SW 1271 (cell line): Measurements from ENCODE around the gene C1orf53.

Experiments used
- DNase-seq, 2 experiments: peaks; one replicate each; lab custom pipeline; 2025; lab: John Stamatoyannopoulos, UW

C1orf53 gene

DNA sequence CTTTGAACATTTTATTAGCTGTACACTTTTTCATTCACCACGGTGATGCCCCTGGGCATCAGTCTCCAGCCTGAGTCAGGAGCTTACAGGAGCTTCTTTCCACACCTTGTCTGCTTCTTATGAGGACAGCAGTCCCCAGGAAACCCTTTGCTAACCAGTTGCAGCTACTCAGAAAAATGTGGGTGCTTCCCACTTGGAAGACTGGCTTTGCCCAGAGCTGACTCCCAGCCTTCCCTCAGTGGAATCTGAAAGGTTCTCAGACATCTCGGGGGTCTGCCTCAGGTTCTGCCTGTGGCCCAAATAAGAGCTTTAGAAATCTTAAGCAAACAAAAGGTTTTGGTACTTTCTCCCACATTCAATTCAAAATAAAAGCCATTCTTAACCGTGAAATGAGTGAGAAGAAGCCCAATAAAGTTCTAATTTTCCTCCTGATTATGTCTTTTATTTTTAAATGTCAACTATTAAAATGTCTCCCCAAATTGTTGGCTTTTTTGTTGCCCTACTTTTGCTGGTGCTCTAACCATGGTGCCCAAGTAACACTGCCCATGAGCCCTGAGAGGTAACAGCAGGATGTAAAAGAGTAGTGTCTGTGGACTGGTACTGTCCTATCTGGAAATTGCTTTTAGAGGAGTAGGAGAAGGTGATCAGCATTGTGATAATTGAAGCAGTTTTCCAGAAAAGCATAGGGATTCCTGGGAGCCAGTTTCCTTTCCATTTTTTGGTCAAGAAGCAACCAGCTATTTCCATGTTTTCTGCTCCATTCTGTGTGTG, 5.6 kb downstream of the C1orf53 start:
- no peak for DNase-seq

DNA sequence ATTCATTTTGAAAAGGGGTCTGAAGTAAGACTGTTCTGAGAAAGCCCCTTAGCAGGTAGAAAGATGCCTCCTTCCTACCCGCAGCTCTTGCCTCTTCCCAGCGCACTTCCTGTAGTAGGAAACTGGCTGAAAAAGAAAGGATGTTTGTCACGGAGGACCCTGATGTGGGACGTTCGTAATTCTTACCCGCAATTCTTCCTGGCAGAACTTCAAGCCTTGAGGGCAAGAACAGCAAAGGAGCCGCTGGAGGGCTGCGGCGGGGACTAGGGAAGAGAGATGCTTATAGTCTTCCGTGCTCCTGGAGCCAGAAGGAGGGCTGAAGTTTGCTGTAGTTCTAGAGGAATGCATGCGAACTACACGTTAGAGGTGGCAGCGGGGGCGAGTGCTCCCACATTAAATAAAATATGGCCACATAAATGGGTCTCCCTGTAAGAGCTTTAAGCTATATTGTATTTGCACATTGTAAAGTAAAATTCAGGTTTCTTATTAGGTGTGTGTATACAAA, 6.3 kb downstream of the C1orf53 start:
- no peak for DNase-seq

DNA sequence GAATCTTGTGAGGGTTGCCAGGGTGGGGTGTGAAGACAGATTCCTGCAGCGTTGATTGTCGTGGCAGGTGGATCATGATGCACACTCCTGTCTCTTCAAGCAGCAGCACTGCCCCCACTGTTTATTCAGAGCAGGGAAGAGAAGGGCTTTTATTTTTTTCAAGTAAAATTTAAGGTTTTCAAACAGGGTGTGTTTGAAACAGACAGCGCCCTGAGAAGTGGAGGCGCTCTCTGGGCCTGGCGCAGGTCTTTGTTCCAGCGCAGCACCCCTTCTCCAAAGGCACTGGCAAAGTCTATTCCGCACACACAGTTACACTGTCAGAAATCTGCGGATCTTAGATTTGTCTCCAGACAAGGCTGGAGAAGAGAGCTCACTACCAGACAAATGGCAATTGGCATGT, 7.0 kb downstream of the C1orf53 start:
- no peak for DNase-seq

DNA sequence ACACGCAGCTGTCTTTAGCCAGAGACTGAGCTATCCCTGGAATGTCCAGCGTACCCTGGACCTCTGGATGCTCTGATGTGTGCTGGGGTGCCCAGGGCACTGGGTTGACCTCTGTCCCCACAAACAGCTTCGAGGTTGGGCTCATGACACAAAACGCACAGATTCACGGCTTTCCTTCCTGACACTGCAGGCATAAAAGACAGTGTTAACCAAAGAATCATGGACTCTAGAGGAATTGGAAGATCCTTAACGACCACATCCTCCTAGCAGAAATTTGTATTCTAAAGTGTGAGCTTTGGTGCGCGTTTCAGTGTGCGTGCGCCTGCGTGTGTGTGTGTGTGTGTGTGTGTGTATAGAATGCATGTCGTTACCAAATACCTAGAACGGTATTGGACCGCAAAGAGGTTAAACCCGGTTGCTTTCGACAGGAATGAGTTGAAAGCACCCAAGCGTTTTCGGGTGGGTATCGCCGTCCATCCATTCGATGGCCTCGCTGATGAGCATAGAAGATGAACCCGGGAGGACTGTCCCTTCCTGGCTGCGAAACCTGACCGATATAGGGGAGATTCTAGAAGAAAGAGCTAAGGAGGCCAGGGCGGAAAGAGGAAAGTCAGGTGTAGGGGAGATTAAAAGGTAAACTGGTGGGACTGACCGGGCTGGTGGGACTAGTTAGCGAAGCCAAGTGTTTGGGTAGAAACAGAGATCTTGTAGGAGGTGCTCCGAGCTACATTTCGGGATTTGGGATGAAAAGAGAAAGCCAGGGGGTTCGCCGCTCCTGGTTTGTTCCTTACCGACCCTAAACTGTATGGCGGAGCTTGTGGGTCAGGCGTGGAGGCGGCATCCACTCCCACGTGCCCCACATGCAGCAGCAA, 7.9 kb downstream of the C1orf53 start:
- no peak for DNase-seq

DNA sequence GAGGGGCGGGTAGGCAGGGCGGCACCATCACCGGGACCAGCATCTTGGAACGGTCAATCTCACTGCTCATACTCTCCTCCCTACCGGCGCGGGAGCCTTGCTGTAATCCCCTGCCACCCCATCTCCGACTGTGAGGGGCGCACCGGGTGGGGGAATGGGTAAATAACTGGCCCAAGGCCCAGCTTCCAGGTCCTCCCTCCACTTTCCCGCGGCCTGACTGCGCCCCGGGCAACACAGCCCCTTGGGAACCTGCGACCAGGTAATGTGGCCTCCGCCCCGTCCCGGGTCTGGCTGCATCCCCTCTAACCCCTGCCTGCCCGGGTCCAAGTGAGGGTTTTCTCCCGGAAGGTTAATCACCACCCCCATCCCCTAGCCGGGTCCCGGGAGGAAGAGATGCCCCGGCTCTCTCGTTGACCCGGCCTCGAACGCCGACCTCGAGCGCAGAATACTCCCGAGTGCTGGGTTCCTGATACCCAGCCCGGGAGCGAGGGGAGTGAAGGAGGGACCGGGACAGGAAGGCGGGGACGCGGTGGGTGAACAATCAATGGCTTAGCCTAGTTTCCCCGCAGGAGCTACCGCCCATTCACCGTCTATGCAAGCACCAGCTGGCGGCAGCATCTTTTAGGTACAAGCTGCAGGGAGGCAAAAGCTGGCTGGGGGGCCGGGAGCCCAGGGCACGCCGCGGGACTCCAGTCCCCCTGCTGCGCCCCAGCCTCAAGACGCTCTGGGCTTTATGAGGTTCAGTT, 8.9 kb downstream of the C1orf53 start:
- no peak for DNase-seq

DNA sequence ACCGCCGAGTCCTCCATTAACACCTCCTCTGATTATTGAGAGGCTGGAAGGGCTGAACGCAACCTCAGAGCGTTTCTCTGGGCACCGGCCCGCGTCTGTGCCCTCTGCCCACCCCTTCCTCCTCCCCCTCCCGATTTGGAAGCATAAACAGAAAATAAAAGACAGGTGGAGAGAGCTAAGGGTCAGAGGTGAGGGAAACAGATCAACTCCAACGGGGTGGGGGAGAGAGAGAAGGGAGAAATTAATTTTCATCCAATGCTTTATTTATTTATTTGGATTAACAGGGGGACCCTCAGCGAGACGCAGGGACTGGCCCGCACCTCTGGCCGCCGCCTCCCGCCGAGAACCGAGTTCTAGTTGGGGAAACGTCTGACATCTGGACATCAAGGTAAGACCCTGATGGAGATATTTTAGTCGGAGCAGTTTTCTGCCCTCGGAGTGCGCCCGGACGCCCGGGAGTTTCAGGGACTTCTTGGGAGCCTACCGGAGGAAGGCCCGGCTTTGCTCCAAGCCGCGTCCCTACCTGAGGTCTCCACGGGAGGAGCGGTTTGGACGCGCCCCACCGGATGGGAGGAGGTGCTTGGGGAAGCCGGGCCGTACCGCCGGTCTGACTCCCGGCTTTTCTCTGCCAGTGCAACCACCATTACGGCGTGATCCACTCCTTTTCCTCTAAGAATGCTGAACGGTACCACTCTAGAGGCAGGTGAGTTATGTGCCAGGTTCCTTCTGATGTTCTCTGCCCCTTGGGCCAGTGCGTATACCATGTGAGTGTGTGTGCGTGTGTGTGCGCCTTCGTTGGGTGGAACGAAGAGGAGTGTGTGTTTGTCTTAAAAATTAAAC, 9.6 kb downstream of the C1orf53 start:
- DNase-seq: no peak

DNA sequence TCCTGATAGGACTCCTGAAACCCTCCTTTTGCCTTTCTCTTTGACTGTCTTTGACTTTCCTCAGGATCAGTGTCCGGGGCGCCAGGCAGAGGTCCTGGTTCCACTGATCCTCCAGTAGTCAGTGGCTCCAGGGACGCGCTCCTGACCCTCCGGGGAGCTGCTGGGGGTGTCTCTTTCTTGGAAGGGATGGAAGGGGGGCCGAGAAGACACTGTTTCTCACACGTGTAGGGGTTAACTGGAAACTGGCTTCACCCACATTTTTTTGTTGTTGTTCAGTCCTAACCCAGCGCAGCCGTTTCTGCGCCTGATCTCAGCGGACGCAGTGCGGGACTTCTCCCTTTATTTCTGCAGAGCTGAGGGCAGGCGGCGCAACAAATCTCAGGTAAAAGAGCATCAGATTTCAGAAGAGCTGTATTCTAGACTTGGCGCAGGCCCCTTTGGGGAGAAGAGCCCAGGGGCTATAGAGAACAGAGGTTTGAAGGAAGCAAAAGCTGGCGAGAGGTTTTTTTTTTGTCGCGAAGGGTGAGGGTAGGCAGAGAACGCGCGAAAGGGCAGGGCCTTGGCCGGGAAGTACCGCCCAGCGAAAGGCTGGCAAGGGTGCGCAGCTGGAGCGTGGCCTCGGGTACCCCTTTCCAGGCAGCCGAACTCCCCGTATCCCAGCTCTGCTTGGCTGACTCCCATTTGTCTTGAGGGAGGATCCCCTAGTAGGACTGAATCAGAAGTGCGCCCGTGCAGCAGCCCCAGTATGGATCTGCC, 10.5 kb downstream of the C1orf53 start:
- no peak for DNase-seq

DNA sequence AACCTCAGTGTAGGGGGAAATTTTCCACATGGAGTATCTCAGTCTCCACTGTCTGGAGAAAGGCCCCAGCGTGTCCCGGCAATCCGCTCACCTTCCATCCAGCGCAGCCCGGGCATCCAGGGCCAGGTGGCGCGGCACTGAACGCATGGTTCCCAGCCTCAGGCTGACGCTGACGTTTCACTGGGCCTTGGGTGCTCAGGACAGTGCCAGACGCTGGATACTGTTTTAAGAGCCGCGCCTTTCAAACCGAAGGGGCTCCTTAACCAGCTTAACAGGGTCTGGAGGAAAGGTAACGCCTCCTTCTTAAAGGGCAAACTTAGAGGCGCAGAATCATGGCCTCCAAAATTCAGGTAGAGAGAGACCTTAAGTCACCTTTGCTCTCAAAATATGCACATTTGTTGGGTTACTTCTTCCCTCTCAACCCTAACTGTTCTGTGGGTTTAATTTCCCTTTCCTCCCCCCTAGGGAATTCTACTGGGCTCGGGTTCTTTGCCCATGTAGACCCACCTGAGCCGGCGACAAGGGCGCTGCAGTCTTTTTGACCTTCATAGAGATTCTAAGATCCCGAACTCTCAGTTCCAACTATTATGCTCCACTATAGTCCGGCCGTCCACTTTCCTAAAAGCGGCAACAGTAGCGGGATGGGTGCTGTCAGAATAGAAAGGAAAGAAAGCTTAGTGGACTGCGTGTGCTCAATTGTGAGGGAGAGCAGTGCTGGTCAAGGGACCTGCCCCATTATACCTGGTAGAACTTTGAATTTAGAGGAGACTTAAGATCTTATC, 11.3 kb downstream of the C1orf53 start:
- no peak for DNase-seq

DNA sequence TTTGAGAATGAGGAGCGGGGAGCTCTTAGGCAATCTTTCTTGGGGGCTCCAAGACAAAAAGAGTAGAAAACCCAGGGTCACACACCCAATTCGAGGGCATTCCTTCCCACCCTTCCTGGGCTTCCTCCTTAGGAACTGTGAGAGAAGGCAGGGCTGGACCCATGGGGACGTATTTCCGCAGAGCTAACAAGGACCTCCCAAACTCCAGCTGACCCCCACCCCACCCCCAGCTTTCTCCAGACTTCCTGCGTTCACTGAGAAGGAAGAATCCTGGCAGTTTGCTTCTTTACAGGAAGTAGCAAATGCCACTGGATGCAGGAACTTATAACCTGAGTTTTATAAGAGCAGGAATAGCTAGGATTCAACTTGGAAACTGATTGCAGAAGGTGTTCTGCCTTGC, 12.1 kb downstream of the C1orf53 start:
- no peak for DNase-seq

DNA sequence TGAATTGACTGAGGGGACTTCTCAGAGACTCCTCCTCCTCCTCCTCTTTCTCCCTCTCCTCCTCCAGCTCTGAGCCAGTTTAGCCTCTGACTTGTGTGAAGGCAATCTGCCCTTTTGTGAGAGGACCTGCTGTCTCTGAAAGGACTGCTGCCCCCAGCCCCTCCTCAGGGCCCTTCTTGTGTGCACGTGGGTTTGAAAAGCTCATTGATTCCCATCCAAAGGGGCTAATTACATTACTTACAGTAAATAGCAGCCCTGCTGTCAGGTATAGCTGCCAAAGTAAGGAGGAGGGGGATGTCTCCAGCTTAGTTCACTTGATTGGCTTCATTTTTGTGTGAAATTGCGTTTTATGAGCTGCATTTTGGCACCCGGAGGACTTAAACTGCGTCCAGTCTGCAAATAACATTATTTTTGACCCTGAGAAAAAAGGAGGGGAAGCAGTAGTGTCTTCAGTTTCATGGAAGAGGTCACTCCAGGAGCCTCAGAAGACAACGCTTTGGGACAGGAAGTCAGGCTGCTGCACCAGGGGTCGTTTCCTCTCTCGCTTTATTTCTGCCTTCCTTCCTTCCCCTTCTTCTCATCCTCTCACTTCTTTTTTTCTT, 12.9 kb downstream of the C1orf53 start:
- DNase-seq: no peak

DNA sequence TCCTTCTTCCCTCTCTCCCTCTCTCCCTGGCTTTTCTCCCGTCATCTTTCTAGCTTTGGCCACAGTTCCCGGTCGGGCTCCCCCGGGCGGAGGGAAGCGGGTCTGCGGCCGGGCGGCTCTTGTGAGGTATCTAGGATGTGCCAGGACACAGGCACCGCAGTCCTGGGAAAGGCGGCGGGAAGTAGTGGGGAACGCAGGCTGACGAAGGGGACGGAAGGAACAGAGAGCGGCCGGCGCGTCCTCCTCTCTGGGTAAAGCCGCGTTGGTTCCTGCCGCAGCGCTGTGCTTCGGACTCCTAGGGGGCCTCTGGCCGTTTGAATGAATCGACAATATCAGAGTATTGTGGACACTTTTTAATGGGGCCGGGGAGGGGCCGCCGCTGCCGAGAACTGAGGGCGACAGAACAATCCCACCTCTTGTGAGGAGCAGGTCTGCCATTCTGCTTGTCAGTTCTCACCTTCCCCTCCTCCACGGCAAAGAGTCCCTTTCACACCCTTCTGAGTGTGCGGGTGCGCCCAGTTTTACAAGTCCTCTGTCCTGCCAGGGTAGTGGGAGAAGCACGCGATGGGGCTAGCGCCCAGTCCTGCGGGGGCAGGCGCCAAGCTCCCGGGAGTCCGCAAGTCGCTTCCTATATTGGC, 13.6 kb downstream of the C1orf53 start:
- DNase-seq: peak in 1 of 2 experiments; percentile 1

DNA sequence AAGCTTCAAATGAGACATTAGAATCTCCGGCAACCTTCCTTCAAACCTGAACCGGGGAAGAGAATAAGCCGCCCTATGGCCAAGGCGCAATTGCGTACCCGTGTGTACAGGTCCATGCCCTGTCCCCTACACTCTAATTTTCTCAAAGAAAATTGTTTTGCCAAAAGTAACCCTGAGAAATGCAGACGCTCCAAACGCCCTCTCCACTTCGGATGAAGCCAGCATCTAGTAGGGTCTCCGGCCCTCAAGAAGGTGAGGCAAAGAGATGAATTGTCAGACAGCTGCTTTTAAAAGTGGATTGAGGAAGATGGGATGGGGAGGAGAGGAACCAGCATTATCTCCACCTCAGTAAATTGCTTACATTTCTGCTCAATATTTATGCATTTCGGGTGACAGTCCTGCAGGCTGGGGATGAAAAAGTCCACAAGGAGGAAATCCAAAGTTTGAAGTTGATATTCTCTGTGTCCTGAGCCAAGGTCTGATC, 14.1 kb downstream of the C1orf53 start:
- DNase-seq: no peak

DNA sequence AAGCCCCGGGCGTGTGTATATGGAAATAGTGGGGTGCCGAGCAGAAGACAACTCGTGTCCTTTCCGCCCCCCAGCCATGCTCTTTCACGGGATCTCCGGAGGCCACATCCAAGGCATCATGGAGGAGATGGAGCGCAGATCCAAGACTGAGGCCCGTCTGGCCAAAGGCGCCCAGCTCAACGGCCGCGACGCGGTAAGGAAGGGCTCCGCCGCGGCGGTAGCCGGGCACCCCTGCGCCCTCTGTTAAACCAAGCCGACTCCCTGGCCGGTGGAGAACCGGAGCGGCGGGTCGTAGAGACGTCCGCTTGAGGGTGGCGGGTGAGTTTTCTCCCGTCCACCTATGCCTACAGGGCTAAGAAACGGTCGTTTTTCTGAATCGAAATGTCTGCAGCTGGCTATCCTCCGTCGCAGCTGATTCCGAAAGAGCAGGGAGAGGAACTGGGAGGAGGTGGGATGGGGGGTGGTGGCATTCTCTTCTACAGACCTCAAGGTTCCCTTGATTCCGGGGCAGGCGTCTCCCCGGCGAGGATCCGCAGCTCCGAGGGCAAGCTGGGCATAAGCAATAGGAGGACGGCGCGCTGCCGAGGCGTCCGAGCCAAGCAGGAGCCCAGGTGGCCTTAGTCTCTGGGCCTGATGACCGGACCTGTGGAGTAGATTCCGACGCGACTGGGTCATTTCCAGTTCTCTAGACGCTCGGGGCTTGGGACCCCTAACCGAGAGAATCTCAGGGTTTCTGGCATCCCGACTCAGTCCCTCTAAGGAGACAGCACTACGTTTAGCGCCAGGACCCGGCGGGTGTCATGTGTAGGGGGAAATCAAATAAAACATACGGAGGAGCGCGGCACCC, 15.6 kb downstream of the C1orf53 start:
- no peak for DNase-seq

DNA sequence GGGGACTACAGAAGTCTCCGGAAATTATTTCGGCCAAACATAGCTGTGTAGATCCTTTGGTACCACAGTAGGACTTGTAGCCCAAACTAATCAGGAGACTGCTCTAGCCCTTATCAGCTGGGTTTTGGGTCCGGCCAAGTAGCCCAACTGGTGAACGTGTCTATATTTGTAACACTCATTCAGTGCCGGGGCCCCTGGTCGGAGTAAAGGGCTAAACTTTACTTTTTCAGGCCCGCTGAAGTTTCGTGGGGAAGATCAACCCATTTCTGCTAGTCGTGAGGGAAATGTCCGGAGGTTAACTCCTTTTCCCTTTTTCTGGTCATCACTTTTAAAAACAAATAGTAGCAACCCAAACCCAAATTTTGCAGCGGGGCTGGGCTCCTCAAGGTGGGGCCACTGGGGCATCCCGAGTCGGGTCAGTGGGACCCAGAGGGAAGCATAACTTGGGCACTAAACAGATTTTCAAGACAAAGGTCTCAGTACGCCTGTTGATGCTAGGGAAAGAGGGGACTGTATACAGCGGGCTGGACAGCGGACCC, 16.4 kb downstream of the C1orf53 start:
- no peak for DNase-seq

DNA sequence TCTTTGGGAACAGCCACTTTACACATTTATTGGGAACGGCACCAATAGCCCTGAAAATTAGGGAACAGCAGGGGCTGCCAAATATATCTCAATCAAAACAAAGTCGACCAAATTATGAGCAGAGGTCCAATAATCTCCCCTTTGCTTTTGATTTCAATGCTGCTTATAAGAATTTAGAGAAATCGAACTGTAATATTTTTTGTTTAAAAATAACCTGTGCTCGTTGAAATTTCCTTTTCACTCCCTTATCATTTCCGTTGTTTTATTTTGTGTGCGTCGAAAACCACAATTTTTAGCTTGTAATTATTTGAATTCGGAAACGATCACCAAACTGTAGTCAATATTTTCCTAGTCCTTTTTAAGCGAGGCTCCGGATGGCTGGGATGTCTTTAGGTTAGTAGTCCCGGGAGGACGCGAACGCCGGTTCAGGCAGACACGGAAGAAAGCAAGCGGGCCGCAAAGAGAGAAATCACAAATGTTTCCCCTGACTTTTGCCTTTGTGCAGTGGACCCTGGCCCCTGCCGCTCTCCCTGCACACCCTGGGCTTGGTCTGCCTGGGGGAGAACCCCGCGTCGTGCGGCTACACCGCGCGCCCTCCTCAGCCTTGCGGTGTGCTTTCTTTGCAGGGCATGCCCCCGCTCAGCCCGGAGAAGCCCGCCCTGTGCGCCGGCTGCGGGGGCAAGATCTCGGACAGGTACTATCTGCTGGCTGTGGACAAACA, 17.1 kb downstream of the C1orf53 start:
- DNase-seq: no peak

DNA sequence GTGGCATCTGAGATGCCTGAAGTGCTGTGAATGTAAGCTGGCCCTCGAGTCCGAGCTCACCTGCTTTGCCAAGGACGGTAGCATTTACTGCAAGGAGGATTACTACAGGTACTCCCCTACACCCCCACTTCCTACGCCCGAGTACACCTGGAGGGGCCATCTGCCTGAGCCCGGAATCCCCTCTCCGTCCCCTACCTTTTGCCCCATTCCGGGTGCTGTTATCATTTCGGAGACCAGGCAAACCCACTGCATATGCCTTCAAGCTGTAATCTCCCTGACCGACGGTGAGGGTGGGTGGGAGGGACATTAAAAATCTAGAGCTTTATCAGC, 17.6 kb downstream of the C1orf53 start:
- no peak for DNase-seq
